ENCODE results near the gene KCND3. TPM values are rescaled to one million over a fixed set of nuclear protein-coding genes. Genes with fewer than 3 reads are reported as not detected.

Gene KCND3
- total RNA-seq, 1 experiment from 2014 or later = 0.15 TPM

GRCh38 chr1:111894497-111894896 is 95.0 kb downstream of the KCND3 start:
- Histone ChIP-seq H2AK5ac (ENCODE audit: insufficient read length, low read length) (no peak overlapping the region), H2BK120ac (ENCODE audit: low read depth, low read length, poor library complexity, severe bottlenecking) (no peak overlapping the region), H4K20me1 (ENCODE audit: control insufficient read depth, insufficient read depth, insufficient read length) (no peaks in the 10 kb centered on the region), H3K4me2 (ENCODE audit: insufficient read depth, insufficient read length, low read length) (no peak overlapping the region), H3K9ac (ENCODE audit: extremely low read depth, insufficient read length, low read length) (no peak overlapping the region), H3K27ac (ENCODE audit: insufficient read length, low read depth, low read length) (no peak overlapping the region), H3K56ac (ENCODE audit: insufficient read length, low read depth, low read length) (no peak overlapping the region), H2AFZ (ENCODE audit: low read length) (no peak overlapping the region), H2BK5ac (ENCODE audit: insufficient read length, low read length) (no peak overlapping the region), H3K79me2 (ENCODE audit: insufficient read depth, low read length) (no peaks in the 10 kb centered on the region), H3K14ac (ENCODE audit: insufficient read depth, low read length) (no peak overlapping the region), H3K4ac (ENCODE audit: low read depth, low read length) (no peak overlapping the region), H3K27me3 (ENCODE audit: insufficient read depth, low read length) (no peaks in the 10 kb centered on the region; the same call in 1 of the 2 replicates), H3K9me3 (ENCODE audit: control insufficient read depth, low read depth, low read length) (no peaks in the 10 kb centered on the region), H2BK12ac (ENCODE audit: insufficient read length, low read depth, low read length) (no peak overlapping the region), H3K4me1 (ENCODE audit: insufficient read depth, low read length) (no peaks in the 10 kb centered on the region), H3K18ac (ENCODE audit: insufficient read length, low read depth, low read length) (no peak overlapping the region), H3K23me2 (ENCODE audit: insufficient read length, low read depth, low read length, poor library complexity, severe bottlenecking) (no peaks in the 10 kb centered on the region), H4K8ac (replicated peaks; ENCODE audit: insufficient read length, low read depth, low read length) (no peak overlapping the region), H2BK20ac (ENCODE audit: low read depth, low read length, poor library complexity, severe bottlenecking) (no peak overlapping the region), H3K23ac (ENCODE audit: insufficient read length, low read depth, low read length) (no peak overlapping the region), H2BK15ac (ENCODE audit: low read depth, low read length) (no peak overlapping the region), H3T11ph (ENCODE audit: low read length) (no peak overlapping the region), H3K79me1 (ENCODE audit: insufficient read depth, low read depth, low read length, poor library complexity, severe bottlenecking) (no peaks in the 10 kb centered on the region), H4K91ac (ENCODE audit: insufficient read length, low read depth, low read length) (no peak overlapping the region), H4K5ac (ENCODE audit: insufficient read length, low read depth, low read length) (no peak overlapping the region)
- H3K27ac Mint-ChIP-seq = no peak overlapping the region
- peaks cover 2 to 3% of the 10 kb centered on the region in 2 experiments for H3K4me1 Mint-ChIP-seq
- no CpG with 5 or more reads among the region's 6 CpGs for WGBS (ENCODE audit: extremely low coverage, insufficient read length, low lambda C conversion rate)
- no peak overlapping the region for H3K4me3 Mint-ChIP-seq
- TF ChIP-seq CTCF (conservative IDR thresholded peaks at IDR 0.05) = no peak
- no peaks in the 10 kb centered on the region for H3K36me3 Mint-ChIP-seq (ENCODE audit: insufficient read depth in 1 of 3, low read depth in 3 of 3)
- no peaks in the 10 kb centered on the region for H3K9me3 Mint-ChIP-seq
- DNase-seq = no peak
- peaks cover 2% of the 10 kb centered on the region for H3K27me3 Mint-ChIP-seq (ENCODE audit: low read depth)

Data from H9 (cell line).